Brain pericyte (primary cell): ENCODE measurements around the gene RNF32.
"Not testable (repeated sequence)": the region's sequence is repeated elsewhere in the genome, so short reads cannot be mapped to it uniquely, and the experiment has no call there.

Experiments used
- DNase-seq: peaks from one replicate; pipeline ENCODE4 v3.0.0-alpha.2; 2012; ENCODE audit warnings: low read depth, low spot score

Gene RNF32

DNA sequence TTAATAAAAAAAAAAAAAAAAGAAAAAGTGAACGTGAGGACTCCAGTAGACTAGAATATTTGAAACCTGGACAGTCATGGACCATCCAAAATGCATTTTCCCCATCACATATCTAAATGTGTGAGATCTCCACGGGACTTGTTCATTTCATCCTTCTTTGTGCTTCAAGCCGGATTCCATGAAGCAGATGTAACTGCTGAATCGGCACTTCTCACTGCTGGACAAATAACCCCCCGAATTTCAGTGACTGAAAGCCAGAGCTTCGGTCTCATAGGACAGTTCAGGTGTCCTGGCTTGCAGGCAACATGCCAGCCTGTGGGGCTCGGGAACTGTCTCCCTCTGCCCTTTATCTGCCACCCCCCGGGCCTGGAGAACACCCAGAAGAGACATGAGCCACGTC is 33.3 kb downstream of the RNF32 start:
- no peak for DNase-seq

DNA sequence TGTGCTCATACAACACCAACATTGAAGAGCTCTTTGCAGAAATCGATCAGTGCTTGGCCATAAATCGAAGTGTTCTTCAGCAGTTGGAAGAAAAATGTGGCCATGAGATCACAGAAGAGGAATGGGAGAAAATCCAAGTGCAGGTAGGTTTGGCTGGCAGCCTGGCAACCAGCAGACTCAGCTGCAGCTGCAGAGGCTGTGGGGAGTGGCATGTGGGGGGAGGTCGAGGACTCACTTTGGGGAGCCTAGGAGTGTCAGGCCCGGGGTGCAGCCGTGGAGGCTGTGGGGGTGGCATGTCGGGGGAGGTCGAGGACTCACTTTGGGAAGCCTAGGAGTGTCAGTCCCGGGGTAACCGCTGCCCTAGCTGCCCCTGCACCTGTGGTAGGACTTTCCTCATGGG is 35.1 kb downstream of the RNF32 start:
- no peak for DNase-seq

DNA sequence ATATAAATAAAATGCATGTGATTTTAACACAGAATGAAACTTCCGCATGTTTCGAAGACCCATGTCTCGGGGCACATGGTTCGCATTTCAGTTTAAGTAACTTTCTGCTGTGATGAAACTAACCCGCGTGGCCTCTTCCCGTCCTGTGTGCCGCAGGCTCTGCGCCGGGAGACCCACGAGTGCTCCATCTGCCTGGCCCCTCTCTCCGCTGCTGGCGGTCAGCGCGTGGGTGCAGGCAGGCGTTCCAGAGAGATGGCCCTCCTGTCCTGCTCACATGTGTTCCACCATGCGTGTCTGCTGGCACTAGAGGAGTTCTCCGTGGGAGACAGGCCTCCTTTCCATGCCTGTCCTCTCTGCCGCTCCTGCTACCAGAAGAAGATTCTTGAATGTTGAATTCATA is 35.7 kb downstream of the RNF32 start:
- DNase-seq: no peak

DNA sequence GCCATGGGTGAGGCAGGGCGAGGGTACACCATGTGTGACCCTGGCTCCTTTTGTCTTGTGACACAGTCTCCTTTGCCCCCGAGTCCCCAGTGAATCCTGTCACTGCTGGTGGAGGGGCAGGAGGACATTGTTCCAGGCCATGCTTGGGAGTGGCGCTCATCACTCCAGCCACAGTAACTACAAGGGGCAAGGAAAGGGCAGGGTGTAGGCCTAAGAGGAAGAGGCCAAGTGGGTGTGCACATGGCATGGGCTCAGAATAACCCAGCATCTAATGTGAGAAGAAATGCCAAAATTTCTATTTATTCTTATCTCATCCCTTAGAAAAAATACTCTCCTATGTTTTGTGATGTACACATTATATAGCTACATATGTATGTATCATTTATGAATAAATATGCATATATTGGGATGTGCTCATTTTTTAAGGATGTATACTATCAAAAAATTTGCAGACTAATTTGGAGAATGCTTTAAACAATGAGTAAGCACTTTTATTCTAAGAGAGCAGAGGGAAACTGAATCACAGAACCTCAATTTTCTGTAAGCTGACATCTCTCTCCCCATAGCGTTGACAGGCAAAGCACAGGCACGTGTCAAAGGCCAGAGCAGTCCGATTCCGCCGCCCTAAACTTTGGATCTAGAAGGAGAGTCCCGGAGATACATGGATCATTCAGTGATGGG is 36.9 kb downstream of the RNF32 start:
- DNase-seq: no peak

DNA sequence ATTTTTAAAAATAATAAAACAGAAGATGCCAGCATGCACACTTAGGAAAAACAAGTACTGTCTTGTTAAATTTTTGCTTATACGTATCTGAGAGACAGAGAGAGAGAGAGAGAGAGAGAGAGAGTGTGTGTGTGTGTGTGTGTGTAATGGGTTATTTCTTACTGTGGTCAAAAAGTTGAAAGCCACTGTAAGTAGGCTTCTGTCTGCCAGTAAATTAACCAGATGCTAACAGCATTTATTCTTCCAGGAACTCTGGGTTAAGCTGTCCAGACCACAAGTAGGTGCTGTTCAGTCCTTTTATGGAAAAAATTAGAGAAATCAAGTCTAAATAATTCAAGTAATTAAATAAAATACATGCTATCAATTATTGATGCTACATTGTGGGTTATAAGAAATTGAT is 39.7 kb downstream of the RNF32 start:
- no peak for DNase-seq

DNA sequence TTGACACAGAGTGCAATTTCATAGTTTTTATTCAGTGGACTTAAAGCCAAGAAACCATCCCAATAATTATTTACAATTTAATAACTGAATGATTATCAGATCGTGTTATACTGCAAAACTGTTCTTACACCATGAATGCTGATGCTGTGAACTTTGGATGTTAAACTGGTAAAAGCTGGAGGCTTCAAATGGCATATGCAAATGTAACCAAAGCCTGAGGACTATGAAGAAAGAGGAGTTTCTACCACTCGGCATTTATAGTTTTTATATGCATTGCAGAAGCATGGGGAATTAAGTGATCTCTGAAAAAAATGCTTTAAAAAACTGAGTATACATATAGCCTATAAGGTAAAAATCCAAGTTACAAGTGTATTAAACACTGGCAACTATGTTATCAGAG is 42.4 kb downstream of the RNF32 start:
- DNase-seq: no peak

DNA sequence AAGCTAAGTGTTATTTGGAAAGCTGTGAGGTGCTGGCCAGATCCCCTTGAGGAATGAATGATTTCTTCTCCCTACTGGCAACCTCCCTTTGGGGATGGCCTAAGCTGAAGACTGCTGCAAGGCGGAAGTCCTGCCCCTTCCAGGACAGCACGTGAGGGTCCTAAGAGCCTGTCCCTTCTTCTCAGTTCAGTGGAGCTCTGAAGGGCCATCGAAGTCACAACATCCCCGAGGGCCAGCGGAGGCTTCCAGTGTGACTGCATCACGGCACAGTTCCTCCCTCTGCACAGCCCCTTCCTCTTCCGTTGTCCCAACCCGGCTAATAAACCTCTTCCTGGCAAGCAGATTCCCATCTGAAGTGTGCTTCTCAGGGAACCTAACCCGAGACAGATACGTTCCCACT is 43.7 kb downstream of the RNF32 start:
- no peak for DNase-seq

DNA sequence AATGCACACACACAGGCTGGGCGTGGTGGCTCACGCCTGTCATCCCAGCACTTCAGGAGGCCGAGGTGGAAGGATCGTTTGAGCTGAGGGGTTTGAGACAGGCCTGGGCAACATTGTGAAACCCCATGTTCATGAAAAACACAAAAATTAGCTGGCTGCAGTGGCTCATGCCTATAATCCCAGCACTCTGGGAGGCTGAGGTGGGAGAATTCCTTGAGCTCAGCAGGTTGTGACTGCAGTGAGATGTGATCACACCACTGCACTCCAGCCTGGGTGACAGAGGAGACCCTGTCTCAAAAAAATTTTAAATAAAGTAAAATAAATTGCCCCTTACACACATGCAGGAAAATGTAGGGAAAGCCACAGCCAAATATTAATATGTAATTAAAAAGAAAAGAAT is 44.1 kb downstream of the RNF32 start:
- DNase-seq: no peak

DNA sequence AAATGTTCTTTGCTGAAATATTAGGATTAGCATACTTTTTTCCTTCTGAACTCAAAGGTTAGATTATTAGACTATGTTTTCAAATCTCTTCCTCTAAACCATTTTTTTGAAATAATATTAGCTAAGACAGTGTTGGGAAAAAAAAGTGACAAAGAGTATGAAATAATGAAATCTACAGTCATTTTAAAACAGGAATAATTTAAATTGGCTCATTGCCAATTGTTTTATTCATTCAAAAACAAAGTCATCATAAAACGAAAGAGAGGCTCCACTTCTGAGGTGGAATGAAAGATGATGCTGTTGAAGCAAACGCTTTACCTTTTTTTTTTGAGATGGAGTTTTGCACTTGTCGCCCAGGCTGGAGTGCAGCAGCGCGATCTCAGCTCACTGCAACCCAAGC is 51.2 kb downstream of the RNF32 start:
- DNase-seq: no peak

DNA sequence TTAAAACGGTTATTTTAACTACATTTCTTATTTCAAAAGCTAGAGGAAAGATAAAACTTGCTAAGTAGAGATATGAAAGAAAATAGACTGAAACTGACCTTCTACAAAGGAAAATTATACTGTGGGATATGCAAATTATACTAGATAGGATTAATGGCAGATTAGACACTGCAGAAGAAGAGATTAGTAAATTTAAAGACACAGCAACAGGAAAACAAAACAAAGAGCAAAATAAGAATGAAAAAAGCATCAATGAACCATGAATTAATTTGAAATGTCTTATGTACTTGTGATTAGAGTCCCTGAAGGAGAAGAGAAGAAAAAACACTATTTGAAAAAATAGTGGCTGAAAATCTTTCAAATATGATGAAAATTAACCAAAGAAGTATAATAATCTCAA is 52.3 kb downstream of the RNF32 start:
- DNase-seq: no peak

DNA sequence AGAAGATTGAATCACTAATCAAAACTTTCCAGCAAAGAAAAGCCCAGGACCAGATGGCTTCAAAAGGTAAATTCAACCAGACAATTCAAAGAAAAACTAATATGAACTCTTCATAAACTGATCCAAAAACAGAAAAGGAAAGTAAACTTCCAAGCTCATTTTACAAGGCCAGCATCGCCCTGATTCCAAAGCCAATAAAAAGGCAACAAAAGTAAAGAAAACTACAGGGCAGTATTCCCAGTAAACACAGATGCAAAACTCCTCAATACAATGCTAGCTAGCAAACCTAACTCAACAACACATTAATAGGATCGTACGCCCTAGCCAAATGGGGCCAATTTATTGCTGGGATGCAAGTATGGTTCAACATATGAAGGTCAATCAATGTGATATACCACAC is 53.1 kb downstream of the RNF32 start:
- no peak for DNase-seq

DNA sequence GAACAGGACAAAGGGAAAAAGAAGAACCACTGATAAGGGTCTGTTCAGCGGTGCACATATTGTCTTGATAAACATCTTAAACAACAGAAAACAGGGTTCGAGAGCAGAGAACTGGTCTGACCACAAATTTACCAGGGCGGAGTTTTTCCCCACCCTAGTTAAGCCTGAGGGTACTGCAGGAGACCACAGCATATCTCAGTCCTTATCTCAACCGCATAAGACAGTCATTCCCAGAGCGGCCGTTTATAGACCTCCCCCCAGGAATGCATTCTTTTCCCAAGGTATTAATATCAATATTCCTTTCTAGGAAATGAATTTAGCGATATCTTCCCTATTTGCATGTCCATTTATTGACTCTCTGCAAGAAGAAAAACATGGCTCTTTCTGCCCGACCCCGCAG is 56.7 kb downstream of the RNF32 start:
- DNase-seq: not testable (repeated sequence)

DNA sequence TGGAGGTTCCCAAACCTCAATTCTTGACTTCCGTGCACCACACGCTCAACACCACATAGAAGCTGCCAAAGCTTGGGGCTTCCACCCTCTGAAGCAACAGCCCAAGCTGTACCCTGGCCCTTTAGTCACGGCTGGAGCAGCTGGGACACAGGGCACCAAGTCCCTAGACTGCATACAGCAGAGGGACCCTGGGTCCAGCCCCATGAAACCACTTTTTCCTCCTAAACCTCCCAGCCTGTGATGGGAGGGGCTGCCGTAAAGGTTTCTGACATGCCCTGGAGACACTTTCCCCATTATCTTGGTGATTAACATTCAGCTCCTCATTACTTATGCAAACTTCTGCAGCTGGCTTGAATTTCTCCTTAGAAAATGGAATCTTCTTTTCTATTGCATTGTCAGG is 57.9 kb downstream of the RNF32 start:
- DNase-seq: not testable (repeated sequence)

DNA sequence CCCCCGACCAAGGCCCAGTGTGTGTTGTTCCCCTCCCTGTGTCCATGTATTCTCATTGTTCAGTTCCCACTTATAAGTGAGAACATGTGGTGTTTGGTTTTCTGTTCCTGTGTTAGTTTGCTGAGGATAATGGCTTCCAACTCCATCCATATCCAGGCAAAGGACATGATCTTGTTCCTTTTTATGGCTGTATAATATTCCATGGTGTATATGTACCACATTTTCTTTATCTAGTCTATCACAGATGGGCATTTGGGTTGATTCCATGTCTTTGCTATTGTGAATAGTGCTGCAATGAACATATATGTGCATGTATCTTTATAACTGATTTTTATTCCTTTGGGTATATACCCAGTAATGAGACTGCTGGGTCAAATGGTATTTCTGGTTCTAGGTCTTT is 61.2 kb downstream of the RNF32 start:
- DNase-seq: not testable (repeated sequence)

DNA sequence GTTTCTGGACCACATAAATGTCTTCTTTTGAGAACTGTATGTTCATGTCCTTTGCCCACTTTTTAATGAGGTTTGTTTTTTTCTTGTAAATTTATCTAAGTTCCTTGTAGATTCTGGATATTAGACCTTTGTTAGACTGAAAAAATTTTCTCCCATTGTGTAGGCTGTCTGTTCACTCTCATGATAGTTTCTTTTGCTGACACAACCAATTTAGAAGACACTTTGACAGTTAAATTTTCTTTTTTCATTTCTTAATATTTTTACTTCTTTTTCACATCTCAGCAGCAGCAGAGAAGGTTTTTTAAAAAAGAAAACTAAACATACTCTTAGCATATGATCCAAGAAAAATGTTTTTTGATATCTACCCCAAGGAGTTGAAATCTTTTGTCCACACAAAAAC is 61.8 kb downstream of the RNF32 start:
- DNase-seq: no peak

DNA sequence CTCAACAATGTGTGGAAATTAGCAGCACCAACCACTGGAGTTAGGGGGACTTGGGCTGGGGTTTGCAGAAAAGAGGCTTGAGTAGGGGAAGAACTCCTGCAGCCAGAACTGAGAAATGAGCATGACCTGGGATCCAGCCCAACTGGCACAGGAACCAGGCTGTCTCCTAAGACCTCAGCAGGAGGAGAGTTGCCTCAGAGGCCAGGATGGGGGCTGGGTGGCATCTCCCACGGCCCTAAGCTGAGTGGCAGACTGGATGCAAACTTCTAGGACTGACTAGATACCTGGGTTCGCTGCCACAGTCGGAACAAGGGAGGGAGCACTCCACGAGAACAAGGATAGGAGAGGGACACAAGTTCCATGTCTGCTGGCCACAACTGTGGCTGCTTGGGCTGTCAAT is 62.6 kb downstream of the RNF32 start:
- no peak for DNase-seq

DNA sequence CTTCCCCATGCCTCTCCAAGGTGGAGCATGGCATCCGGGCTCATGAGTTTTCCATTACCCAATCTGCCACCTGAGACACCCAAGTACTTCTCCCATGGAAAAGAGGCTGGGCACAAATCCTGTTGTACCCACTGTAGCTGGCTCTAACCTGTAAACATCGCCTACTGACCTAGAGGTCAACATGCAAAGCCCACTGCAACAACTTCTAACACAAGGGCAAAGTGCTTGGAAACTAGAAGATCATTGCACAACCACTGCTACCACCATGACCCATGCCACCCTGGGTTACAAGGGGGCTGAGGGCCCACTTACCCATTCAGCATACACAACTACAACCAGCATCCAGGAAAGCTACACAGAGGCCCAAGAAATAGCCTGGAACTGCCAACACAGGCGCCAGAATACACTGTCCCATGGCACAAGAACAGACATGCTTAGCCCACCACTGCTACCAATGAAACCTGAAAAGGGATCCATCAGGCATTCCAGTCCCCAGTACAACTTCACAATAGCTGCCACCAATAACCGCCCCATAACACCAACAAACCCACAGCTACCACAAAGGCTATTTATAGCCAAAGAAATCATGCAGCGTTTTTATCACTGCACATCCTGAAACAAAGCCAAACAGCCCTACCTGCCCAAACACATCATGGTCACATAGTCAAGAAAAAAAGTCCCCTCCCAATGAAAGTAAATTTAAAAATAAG is 63.4 kb downstream of the RNF32 start:
- DNase-seq: no peak

DNA sequence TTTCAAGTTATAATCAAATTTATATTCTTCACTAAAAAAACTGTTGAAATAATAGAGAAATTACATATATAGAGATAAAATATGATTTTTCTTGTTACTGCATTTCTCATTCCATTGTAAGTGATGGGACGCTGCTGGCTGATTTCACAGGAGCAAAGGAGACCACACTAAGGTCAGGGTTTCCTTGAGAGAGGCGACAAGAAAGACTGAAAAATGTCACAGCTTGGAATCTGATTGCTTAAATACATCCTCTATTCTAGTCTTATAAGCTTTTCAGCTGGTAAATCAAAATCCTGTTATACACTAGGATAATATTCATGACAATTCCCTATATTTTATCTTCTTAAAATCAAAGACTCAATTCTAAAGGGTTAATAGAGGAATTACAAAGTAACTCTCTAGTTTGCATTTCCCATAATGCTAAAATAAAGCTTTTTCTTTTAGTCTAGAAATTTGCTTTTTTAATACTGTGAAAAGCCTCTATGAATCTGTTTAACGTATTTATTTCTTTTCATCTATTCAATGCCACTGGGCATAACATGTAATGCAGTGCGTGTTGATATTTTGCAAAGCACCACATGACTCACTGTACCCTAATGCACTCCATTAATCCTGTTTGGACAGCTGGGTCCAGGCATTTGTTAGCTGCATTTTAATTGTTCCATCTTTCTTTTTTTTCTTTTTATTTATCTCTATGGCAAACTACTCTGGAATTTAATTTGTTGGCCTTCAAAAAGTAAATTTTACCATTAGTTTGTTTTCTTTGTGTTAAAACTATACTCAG is 81.7 kb downstream of the RNF32 start:
- DNase-seq: peak; percentile 37

DNA sequence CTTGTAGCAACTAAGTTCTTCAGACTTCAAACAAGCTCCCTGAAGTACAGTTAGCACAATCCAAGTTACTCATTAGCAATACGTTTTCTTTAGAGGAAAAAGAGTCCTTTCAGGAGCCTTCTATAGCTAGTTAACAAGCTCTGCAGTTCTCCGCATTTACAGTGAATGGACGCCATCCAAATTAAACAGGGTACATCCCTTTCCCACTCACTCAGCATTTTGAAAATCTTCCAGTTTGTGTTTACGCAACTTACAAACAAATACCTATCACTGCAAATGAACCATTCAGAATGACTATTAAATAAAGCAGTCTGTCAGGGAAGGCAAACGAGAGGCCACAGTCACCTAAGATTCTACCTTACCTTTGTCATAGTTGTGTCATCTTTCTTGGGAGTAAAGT is 84.5 kb downstream of the RNF32 start:
- peak; percentile 26 for DNase-seq

DNA sequence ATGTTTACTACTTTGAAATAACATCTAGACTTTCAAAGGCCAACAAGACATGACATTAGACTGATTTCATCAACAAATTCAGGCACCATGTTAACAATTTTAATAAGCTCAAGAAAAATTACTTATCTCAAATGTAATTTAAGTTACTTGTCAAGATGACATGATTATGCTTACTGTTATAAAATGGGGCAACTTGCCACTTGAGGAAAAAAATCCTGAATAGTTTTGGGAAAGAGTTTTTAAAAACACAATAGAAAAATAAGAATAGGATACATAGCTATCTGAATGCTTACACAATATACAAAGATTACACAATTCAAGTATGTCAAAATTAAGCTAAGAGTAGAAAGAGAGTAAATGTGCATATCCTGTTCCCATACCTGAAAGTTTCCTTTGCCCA is 85.4 kb downstream of the RNF32 start:
- no peak for DNase-seq
